DMS 273 (cell line): ENCODE data around the gene DPYSL4.

Experiments
- DNase-seq: peaks from one replicate; lab custom pipeline; 2025; ENCODE audit not compliant: unreplicated experiment; lab: John Stamatoyannopoulos, UW

Gene DPYSL4

GRCh38 chr10:132193907-132194552, 7.3 kb downstream of the DPYSL4 start:
- DNase-seq: no peak

GRCh38 chr10:132194726-132195125, 8.0 kb downstream of the DPYSL4 start:
- no peak for DNase-seq

GRCh38 chr10:132195366-132196075, 8.8 kb downstream of the DPYSL4 start:
- DNase-seq: no peak

GRCh38 chr10:132196178-132197113, 9.7 kb downstream of the DPYSL4 start:
- DNase-seq: no peak

GRCh38 chr10:132197271-132198067, 10.7 kb downstream of the DPYSL4 start:
- no peak for DNase-seq

- no peak for DNase-seq
Observed at GRCh38 chr10:132198068-132198370, 11.3 kb downstream of the DPYSL4 start.

GRCh38 chr10:132198381-132199181, 11.8 kb downstream of the DPYSL4 start:
- no peak for DNase-seq

GRCh38 chr10:132199268-132199853, 12.6 kb downstream of the DPYSL4 start:
- DNase-seq: no peak

- DNase-seq: no peak
Observed at GRCh38 chr10:132199854-132200311, 13.1 kb downstream of the DPYSL4 start.

GRCh38 chr10:132200344-132201110, 13.8 kb downstream of the DPYSL4 start:
- no peak for DNase-seq

GRCh38 chr10:132201111-132201969, 14.6 kb downstream of the DPYSL4 start:
- DNase-seq: no peak

- no peak for DNase-seq
Observed at GRCh38 chr10:132202070-132202970, 15.6 kb downstream of the DPYSL4 start.

- no peak for DNase-seq
Observed at GRCh38 chr10:132203256-132204077, 16.7 kb downstream of the DPYSL4 start.

GRCh38 chr10:132204078-132204780, 17.5 kb downstream of the DPYSL4 start:
- no peak for DNase-seq

GRCh38 chr10:132204781-132205473, 18.2 kb downstream of the DPYSL4 start:
- no peak for DNase-seq
